Activated CD4-positive, alpha-beta T cell treated with anti-CD3 and anti-CD28 coated beads, Interleukin-2, Interleukin-6, amounts not matched to agents 100 ng/mL and 50 ng/mL, durations not matched to agents 16 hours and 8 hours (primary cell): ENCODE results near the gene PAQR5.
"Not testable (repeated sequence)": the region's sequence is repeated elsewhere in the genome, so short reads cannot be mapped to it uniquely, and the experiment has no call there.

Experiments
- DNase-seq: peaks from one replicate; pipeline ENCODE4 v3.0.0-alpha.2; 2020

PAQR5 gene

DNA sequence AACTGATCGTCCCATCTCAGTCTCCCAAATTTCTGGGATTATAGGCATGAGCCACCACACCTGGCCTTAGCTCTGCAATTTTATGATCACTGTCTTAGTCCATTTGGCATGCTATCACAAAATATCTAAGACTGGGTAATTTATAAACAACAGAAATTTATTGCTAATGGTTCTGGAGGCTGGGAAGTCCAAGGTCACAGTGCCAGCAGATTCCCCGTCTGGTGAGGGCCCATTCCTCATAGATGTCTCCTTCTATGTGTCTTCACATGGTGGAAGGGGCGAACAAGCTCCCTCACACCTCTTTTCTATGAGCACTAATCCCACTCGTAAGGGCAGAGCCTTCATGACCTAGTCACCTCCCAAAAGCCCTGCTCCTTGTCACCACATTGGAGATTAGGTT lies 60.1 kb downstream of the PAQR5 start:
- DNase-seq, result no peak

DNA sequence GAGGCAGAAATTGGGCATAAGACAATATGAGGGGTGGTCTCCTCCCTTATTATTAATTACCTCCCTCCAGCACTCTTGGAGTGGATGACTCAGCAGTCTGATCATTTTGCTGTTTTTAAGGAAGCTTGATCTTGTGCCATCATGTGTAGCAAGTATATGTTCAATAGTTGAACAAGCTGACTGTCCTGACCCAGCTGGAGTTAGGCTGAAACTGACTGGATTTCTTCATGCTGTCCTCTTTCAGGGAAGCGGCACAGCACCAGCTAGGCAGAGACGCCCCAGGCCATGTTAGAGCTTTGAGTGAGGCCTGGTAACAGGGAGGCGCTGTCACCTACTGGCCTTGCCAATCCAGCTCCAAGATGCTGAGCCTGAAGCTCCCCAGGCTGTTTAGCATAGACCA lies 61.0 kb downstream of the PAQR5 start:
- DNase-seq, result no peak

DNA sequence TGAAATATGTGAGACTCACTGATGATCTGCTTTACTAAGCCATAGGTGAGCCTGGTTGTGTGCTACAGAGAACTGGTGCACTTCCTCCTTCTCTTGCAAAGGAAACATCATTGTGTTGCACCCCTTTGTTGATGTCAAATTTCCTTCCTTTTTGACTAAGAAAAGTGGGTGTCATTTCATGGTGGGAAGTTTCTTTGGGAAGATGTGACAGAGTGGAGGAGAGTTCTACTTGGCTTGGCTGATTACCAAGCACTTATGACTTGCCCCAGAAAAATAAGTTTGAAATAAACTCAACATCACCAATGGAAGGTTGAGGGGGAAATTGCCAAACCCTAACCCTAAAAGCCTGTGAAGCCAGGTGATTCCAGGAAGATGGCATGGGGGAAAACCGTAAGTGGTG lies 61.9 kb downstream of the PAQR5 start:
- DNase-seq, result no peak

- no peak for DNase-seq
Observed at GRCh38 chr15:69367236-69367635, 68.5 kb downstream of the PAQR5 start.

DNA sequence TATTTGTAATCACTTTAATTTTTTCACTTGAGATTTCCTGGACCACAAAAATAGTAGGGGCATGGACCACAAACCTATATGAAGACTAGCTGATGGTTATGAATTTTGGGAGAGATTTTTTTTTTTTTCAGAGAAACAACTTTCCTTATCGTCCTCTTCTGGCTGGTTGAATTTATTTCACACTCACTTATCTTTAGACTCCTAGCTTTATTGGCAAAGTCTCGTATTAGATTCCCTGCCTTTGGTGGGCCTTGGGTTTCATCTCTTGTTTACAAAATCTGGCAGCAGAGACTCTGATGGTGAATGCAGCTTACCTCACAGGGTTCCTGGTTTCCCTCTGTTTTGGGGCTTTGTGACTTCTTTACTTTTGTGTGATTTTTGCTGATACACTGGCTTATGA lies 70.9 kb downstream of the PAQR5 start:
- no peak for DNase-seq

DNA sequence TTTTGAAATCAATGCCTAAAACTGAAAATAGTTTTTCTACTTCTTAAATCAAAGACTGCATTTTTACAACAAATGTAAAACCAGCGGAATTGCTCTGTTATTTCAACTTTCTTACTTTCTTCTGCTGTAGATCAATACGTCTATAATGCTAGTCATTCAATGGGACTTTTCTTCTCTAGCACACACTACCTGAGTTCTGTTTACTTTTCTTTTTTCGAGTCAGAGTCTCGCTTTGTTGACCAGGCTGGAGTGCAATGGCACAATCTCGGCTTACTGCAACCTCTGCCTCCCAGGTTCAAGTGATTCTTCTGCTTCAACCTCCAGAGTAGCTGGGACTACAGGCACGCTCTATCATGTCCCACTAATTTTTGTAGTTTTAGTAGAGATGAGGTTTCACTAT lies 74.7 kb downstream of the PAQR5 start:
- DNase-seq, result no peak

DNA sequence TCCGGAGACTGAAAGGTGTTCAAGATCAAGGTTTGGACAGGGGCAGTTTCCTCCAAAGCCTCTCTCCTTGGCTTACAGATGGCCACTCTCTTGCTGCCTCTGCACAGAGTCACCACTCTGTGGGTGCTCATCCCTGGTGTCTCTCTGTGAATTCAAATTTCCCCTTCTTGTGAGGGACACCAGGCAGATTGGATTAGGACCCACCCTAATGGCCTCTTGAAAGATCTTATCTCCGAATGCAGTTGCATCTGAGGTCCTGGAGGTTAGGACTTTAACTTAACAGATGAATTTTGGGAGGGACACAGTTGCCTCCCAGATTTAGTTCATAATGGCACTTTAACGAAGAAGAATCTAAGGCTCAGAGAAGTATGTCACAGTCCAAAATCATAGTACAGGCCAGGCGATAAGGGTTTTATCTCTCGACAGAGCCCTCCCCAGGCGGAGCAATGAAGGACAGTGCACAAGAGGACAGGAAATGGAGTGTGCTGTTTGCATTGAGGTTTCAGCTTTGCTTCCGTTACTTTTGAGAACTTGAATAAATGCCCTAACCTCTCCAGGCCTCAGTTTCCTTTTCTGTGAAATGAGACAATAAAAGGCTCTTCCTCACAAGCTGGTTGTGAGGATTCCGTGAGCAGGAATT lies 76.6 kb downstream of the PAQR5 start:
- no peak for DNase-seq

DNA sequence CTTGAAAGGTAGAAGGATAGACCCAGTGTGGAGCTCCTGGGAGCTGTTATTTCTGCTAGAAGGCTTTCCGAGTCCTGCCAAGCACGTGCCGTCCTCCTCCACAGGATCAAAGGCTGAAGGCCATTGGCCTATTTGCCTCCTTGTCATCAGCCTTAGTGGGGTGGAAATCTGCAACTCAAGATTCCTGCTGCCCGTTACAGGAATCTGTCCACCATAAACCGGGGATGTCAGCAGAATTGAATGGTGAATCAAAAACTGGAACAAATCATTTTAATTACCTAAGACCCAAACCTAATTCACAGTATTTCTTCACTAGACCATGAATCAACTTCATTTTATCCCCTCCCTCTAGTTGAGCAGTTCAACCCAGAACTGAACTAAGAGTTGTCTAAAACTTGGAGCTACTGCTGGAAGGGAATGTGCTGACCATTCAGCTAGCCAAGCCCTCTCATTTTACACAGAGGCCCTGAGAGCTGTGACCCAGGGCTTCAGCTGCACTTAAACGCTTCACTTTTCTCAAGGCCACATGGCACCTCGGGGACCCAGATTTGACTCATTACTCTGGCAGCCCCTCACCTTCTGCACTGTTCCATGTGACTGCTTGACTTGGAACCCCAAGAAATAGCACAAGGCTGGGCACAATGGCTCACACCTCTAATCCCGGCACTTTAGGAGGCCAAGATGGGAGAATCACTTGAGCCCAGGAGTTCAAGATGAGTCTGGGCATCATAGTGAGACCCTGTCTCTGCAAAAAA lies 78.7 kb downstream of the PAQR5 start:
- DNase-seq, result no peak

GRCh38 chr15:69380100-69380725 lies 81.5 kb downstream of the PAQR5 start:
- DNase-seq, result no peak

- no peak for DNase-seq
Observed at GRCh38 chr15:69380726-69381105, 82.0 kb downstream of the PAQR5 start.

DNA sequence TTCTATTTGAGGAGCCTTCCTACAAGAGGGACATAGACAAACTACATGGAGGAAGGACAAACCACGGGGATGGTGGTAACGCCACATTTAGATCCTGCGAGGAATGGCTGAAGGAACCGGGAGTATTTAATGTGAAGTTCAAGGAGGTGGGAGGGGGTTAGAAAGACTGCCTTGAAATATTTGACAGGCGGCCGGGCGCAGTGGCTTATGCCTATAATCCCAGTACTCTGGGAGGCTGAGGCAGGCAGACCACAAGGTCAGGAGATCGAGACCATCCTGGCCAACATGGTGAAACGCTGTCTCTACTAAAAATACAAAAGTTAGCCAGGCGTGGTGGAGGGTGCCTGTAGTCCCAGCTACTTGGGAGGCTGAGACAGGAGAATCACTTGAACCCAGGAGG lies 83.5 kb downstream of the PAQR5 start:
- not testable (repeated sequence) for DNase-seq

GRCh38 chr15:69384066-69384465 lies 85.4 kb downstream of the PAQR5 start:
- not testable (repeated sequence) for DNase-seq

DNA sequence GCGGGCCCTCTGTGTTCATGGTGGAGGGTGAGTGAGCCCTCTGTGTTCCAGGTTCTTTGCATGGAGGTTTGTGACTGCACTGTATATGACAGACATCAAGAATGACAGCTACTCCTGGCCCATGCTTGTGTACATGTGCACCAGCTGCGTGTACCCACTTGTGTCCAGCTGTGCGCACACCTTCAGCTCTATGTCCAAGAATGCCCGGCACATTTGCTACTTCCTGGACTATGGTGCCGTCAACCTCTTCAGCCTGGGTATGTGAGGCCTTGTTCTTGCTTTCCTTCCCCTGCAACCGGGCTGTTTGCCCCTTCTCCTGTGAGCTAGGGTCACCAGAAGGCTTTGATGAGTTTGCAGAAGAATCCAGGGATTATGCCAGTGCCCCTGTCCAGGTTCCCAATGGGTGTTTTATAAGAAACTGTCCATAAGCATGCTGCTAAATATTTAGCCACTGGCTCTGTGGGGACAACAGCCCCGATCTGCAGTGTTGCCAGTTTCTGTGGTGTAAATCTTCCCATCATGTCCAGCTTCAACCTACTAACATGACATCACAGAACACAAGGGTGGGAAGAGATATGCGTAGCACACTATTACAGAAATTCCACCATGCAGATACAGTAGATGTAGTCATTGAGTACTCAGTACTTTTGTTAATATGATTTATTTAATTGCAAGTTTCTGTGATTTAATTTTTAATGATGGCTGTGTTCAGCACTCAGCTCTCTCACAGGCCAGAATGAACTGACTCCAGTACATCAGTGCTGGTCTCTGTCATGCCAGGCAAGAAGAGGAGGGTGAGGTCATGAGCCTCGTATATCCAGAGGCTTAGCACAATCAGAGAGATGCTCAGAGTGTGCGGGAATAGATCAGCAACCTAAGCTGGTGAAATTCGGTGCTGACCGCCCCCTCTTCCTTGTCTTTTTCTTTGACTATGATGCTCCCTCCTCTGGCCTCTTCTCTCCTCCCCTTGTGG lies 86.2 kb downstream of the PAQR5 start:
- DNase-seq, result no peak

GRCh38 chr15:69385831-69386230 lies 87.1 kb downstream of the PAQR5 start:
- no peak for DNase-seq

GRCh38 chr15:69386284-69386683 lies 87.6 kb downstream of the PAQR5 start:
- no peak for DNase-seq

DNA sequence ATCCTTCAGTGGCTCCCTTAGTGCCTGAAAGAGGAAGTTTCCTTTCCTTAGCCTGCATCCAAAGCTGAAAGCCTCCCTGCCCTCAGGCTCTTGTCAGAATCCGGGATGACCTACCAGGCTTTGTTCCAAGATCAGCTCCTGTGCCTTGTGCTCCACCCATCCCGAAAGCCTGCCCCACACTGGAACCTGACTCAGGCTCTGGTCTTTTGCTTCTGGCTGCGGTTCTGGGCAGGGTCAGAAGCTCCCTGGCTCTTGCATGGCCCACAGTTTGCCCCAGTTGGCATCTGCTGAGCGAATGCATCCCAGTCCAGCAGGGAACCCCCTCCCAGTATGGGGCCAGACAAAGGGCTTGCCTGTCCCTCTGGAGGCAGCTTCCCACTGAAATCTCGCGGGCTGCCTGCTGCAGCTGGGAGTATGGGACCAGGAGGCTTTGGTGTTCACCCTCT lies 89.6 kb downstream of the PAQR5 start:
- DNase-seq, result no peak

DNA sequence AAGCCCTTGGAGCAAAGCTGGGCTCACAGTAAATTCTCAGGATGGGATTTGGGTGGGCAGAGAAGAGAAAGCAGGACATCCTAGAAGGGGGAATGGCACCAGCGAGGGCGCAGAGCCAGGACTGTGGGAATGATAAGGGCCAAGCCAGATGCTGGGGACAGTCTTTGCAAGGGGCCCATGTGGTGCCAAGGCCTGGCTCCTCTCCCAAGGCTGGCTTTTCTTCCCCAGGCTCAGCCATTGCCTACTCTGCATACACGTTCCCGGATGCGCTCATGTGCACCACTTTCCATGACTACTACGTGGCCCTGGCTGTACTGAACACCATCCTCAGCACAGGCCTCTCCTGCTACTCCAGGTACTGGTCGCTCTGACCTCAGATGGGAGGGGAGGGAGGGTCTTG lies 90.7 kb downstream of the PAQR5 start:
- DNase-seq, result no peak

GRCh38 chr15:69390575-69390974 lies 91.9 kb downstream of the PAQR5 start:
- DNase-seq, result no peak

DNA sequence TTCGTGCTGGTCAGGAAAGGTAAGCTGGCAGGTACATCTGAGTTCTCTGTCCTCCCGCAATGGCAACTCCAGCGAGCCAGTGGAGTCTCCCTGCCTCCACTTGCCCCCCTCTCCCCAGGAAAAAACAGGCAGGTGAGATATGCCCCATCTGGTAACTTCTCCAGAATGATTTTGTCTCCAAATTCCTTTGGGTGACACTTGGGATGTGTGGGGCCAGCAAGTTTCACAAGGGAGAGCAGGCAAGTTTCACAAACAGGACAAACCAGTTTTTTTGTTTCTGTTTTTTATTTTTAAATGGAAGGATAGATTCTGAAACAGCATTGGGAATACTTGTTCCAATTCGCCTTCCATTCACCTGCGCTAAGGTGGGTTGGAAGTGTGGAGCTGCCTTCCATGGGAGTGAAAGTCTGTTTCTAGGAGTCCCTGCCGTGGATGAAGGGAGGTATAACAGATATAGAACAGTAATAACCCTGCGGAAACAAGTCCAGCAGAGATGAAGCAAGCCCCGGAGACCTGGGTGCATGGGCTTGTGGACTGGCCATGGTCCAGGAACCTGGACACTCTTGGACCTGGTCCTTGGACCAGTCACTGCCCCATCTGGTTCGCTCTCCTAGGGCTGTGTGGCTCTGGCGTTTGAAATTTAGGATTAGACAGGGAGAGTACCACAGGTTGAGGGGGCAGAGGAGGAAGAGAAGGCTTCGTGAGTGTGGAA lies 92.5 kb downstream of the PAQR5 start:
- DNase-seq, result no peak

GRCh38 chr15:69392352-69392751 lies 93.6 kb downstream of the PAQR5 start:
- no peak for DNase-seq

DNA sequence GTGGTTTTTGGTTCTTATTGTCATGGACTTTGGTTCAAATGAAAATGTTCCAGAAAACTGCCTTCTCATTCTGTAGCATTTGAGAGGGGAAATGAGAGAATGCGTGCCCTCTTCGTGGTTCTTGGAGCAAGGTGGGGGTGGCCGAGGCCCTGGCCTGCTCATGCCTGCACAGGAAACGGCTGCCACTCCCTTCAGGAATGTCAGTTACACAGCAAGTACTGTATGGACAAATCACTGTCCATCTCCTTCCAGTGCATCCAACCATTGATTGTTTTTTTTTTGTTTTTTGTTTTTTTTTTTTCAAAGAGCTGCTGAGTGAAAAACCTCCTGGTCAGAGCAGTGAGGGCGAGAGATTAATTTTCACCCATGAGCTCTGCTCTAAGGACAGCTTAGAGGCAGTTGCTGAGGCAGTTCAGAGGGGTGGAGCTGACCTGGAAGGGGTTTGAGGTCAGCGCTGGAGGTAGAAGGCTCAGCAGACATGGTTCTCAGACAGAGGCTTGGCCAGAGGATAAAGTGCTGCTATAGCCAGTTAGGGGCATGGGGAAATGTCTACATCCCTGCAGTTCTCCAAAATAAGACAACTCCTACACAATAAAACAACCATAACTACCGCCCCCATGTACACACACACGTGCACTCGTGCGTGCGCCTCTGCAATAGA lies 95.2 kb downstream of the PAQR5 start:
- no peak for DNase-seq
